ENCODE data around the gene ATP5IF1.

DNA sequence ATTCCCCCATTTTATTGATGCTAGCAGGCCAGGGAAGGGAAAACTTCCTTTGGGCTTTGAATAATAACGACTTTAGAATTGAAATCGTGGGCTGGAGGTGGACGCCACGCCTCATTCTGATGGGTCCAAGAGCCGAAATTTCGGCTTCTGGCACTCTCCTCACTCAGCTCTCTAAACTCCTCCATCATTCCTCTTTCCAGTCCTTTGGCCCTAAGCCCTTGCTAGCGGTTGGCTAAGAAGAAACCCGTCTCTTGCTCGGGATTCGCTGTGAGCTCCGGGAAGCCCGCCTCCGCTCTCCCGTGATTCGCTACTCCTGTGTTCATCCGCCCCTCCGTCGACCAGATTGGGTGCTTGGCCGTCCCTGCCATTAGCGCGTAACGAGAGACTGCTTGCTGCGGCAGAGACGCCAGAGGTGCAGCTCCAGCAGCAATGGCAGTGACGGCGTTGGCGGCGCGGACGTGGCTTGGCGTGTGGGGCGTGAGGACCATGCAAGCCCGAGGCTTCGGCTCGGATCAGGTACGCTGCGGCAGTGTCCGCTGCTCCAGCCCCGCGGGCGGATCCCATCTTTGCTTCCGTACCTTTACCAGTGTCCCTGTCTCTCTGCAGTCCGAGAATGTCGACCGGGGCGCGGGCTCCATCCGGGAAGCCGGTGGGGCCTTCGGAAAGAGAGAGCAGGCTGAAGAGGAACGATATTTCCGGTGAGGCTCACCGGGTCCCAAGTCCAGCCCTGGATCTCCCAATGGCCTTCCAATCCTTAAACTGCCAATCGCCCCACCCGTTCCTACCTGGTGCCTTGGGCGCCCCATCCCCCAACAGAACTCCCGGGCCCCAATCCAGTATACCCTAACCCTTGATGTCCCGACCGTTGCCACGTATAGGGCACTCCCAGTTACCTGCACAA, at the start of gene ATP5IF1:
- TF ChIP-seq ZNF274 (CRISPR knock-in tag; IDR thresholded peaks at IDR 0.05) (no peak), CTCF (CRISPR knock-in tag; IDR thresholded peaks at IDR 0.05) (no peak; the same call in 1 of the 2 replicates), MXI1 (IDR thresholded peaks at IDR 0.05; ENCODE audit: borderline replicate concordance, low read depth, low read length) (peak; percentile 62; the same call in 1 of the 3 replicates), REXO4 (CRISPR knock-in tag; IDR thresholded peaks at IDR 0.05; ENCODE audit: borderline replicate concordance) (no peak), ARID3A (IDR thresholded peaks at IDR 0.05; ENCODE audit: low read depth, low read length) (no peak), ZSCAN30 (CRISPR knock-in tag; IDR thresholded peaks at IDR 0.05) (no peak), RAD51 (IDR thresholded peaks at IDR 0.05; ENCODE audit: borderline replicate concordance) (no peak), TP53 (CRISPR knock-in tag; conservative IDR thresholded peaks at IDR 0.05) (0 out of 2 replicates have a peak, but pooled peaks have one; percentile 77), GPN1 (CRISPR knock-in tag; IDR thresholded peaks at IDR 0.05; ENCODE audit: borderline replicate concordance) (peak; percentile 79; the same call in 1 of the 2 replicates), TFDP1 (CRISPR knock-in tag; IDR thresholded peaks at IDR 0.05; ENCODE audit: borderline replicate concordance) (peak; percentile 75)
- TF ChIP-seq, protein P1, sequence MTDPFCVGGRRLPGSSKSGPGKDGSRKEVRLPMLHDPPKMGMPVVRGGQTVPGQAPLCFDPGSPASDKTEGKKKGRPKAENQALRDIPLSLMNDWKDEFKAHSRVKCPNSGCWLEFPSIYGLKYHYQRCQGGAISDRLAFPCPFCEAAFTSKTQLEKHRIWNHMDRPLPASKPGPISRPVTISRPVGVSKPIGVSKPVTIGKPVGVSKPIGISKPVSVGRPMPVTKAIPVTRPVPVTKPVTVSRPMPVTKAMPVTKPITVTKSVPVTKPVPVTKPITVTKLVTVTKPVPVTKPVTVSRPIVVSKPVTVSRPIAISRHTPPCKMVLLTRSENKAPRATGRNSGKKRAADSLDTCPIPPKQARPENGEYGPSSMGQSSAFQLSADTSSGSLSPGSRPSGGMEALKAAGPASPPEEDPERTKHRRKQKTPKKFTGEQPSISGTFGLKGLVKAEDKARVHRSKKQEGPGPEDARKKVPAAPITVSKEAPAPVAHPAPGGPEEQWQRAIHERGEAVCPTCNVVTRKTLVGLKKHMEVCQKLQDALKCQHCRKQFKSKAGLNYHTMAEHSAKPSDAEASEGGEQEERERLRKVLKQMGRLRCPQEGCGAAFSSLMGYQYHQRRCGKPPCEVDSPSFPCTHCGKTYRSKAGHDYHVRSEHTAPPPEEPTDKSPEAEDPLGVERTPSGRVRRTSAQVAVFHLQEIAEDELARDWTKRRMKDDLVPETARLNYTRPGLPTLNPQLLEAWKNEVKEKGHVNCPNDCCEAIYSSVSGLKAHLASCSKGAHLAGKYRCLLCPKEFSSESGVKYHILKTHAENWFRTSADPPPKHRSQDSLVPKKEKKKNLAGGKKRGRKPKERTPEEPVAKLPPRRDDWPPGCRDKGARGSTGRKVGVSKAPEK (CRISPR knock-in tag; IDR thresholded peaks at IDR 0.05; ENCODE audit: borderline replicate concordance) = 0 out of 2 replicates have a peak, but pooled peaks have one; percentile 29

Data from HepG2 (cell line).